Suprapubic skin (tissue), 4 donors: ENCODE data around the gene TEX38. TPM values are rescaled to one million over a fixed set of nuclear protein-coding genes. Genes with fewer than 3 reads are reported as not detected.

Experiments
- DNase-seq, 2 donors: peaks; one replicate each; pipeline ENCODE4 v3.0.0-alpha.2; 2019; ENCODE audit warnings: low spot score in 2 of 2
- H3K27ac ChIP-seq: fragments of 200-600 bp; sonication (generic); one replicate; pipeline ENCODE4 v1.5.1; 2019
- H3K27me3 ChIP-seq: fragments of 200-600 bp; sonication (generic); one replicate; pipeline ENCODE4 v1.5.1; 2019
- H3K36me3 ChIP-seq: fragments of 200-600 bp; sonication (generic); one replicate; pipeline ENCODE4 v1.5.1; 2019
- H3K4me1 ChIP-seq: fragments of 200-600 bp; sonication (generic); one replicate; pipeline ENCODE4 v1.5.1; 2019
- H3K4me3 ChIP-seq: fragments of 200-600 bp; sonication (generic); one replicate; pipeline ENCODE4 v1.5.1; 2019; ENCODE audit warnings: mild to moderate bottlenecking
- H3K9me3 ChIP-seq: fragments of 200-600 bp; sonication (generic); one replicate; pipeline ENCODE4 v1.5.1; 2019
- EP300 ChIP-seq: sonication (generic); formaldehyde crosslinking; IDR thresholded peaks from one replicate; pipeline ENCODE4 v1.6.1; 2017; ENCODE audit warnings: antibody characterized with exemption
- POLR2A ChIP-seq, 2 donors: fragments of 450-650 bp; IDR thresholded peaks; one replicate each; pipeline ENCODE4 v1.6.1; 2017; ENCODE audit warnings: antibody characterized with exemption in 2 of 2, mild to moderate bottlenecking in 2 of 2, moderate library complexity in 2 of 2
- POLR2AphosphoS5 ChIP-seq, 3 donors: sonication (generic); formaldehyde crosslinking; IDR thresholded peaks; one replicate each; pipeline ENCODE4 v1.6.1; 2017; ENCODE audit warnings: antibody characterized with exemption in 3 of 3
- WGBS: methylation state at CpG from one replicate; pipeline ENCODE4 v1.1.5; 2018; 5-methylcytosine and 5-hydroxymethylcytosine counted together
- total RNA-seq, 4 donors: library from RNA; depleted of rRNA; stranded (reverse); fragments of >200 nt; gene quantifications; one replicate each; pipeline ENCODE4 v1.1.0, GENCODE V29; 2016
- TF ChIP-seq, protein P1 (sequence below), 2 donors: fragments of 200-600 bp in 1 of 2; fragments of 450-650 bp in 1 of 2; sonication (generic) in 1 of 2; IDR thresholded peaks; one replicate each; pipeline ENCODE4 v1.5.1; 2016 to 2019; ENCODE audit warnings: antibody characterized with exemption in 2 of 2, mild to moderate bottlenecking in 1 of 2, moderate library complexity in 1 of 2

Gene TEX38
- total RNA-seq = not detected

GRCh38 chr1:46671554-46671953, at the start of gene TEX38:
TSS of gene TEX38 (plus strand) at chr1:46671854. CDS start at chr1:46671935, 81 bp downstream.
- DNase-seq = no peak
- TF ChIP-seq, protein P1, sequence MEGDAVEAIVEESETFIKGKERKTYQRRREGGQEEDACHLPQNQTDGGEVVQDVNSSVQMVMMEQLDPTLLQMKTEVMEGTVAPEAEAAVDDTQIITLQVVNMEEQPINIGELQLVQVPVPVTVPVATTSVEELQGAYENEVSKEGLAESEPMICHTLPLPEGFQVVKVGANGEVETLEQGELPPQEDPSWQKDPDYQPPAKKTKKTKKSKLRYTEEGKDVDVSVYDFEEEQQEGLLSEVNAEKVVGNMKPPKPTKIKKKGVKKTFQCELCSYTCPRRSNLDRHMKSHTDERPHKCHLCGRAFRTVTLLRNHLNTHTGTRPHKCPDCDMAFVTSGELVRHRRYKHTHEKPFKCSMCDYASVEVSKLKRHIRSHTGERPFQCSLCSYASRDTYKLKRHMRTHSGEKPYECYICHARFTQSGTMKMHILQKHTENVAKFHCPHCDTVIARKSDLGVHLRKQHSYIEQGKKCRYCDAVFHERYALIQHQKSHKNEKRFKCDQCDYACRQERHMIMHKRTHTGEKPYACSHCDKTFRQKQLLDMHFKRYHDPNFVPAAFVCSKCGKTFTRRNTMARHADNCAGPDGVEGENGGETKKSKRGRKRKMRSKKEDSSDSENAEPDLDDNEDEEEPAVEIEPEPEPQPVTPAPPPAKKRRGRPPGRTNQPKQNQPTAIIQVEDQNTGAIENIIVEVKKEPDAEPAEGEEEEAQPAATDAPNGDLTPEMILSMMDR (IDR thresholded peaks at IDR 0.05) = no peak
- TF ChIP-seq EP300 = no peak
- TF ChIP-seq POLR2AphosphoS5 (IDR thresholded peaks at IDR 0.05) = no peak
- no peak for TF ChIP-seq POLR2A (IDR thresholded peaks at IDR 0.05)
- H3K27me3 ChIP-seq = no peaks in the 10 kb centered on the region
- WGBS = 100% methylated on average over 2 of the region's 3 CpGs
- no peak within 1 kb of the TSS for H3K27ac ChIP-seq
- H3K4me1 ChIP-seq = peaks cover 19% of the 10 kb centered on the region
- no peaks in the 10 kb centered on the region for H3K9me3 ChIP-seq
- H3K4me3 ChIP-seq = no peak within 1 kb of the TSS
- peaks cover 19% of the 10 kb centered on the region for H3K36me3 ChIP-seq

DNA sequence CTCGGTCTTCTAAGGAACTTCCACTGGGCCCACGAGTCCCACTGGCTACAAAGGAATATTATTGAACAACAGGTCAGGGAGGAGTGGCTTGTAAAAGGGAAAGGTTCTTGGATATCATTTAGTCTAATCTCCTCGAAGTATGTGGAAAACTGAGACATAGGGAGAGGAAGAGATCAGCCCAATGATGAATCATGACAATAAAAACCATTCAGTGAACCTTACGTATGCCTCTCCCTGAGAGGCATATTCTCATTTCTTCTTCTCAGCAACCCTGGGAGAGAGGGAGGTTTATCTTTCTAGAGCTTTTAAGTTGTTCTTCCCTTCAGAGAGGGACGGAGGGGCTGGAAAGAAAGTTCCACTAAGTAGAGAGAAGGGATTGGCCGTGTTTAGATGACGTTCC, 49.7 kb upstream of the TEX38 start:
- no peak for DNase-seq
- H3K9me3 ChIP-seq = no peaks in the 10 kb centered on the region
- H3K4me1 ChIP-seq = peaks cover 21% of the 10 kb centered on the region
- TF ChIP-seq POLR2A (IDR thresholded peaks at IDR 0.05) (no peak), POLR2AphosphoS5 (IDR thresholded peaks at IDR 0.05) (no peak), EP300 (no peak)
- TF ChIP-seq, protein P1 (IDR thresholded peaks at IDR 0.05) = no peak
- no peak overlapping the region for H3K4me3 ChIP-seq
- WGBS = 48% methylated on average over 7 of the region's 7 CpGs
- H3K36me3 ChIP-seq = no peaks in the 10 kb centered on the region
- no peaks in the 10 kb centered on the region for H3K27me3 ChIP-seq
- no peak overlapping the region for H3K27ac ChIP-seq

GRCh38 chr1:46622344-46622743, 49.3 kb upstream of the TEX38 start:
- TF ChIP-seq POLR2A (IDR thresholded peaks at IDR 0.05) (no peak), POLR2AphosphoS5 (IDR thresholded peaks at IDR 0.05) (no peak)
- TF ChIP-seq, protein P1 (IDR thresholded peaks at IDR 0.05) = peak in 1 of 2 donors; percentile 36
- H3K36me3 ChIP-seq = no peaks in the 10 kb centered on the region
- H3K4me3 ChIP-seq = no peak overlapping the region
- H3K9me3 ChIP-seq = no peaks in the 10 kb centered on the region
- peaks cover 17% of the 10 kb centered on the region for H3K4me1 ChIP-seq
- 19% methylated on average over 3 of the region's 3 CpGs for WGBS
- no peak for DNase-seq
- no peak overlapping the region for H3K27ac ChIP-seq
- no peaks in the 10 kb centered on the region for H3K27me3 ChIP-seq

DNA sequence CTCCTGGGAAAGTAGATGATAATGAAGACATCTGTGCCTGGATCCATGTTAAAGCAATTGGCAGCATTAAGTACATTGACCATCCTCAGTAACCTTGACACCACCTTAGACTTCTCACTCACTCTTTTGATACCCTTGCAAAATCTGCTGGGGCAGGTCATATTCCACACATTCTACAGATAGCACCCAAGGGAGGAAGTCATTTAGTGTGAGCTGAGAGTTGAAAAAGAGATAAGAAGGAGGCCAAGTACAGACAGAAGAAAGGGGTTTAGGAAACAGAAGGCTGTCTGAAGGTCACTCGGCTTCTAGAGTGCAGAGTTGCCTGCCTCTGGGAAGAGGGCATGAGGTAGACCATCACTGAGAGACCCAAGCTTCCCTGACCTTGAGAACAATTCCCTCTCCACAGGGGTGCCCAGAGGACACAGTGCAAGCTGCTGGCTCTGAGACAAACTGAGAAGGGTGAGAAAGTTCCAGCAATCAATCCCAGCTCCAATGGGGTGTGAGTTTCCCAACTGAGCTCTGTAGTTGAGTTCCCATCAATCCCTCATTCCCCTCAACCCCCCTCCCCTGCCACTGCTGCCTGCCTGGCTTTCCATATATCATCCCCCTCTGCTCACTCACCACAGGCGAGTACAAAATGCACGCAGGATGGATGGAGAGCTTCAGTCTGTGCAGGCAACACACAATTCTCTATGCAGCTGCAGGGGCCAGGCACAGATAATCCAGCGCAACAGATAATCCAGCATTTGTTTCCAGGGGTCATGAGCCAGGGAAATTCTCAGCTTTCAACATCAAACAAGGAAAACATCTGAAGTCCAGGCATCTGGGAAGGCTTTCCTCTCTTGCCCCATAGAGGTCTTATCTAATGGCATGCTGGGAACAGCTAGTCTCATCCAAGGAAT, 47.7 kb upstream of the TEX38 start:
- Histone ChIP-seq H3K27me3 (no peaks in the 10 kb centered on the region), H3K4me3 (no peak overlapping the region), H3K4me1 (peaks cover 17% of the 10 kb centered on the region), H3K9me3 (no peaks in the 10 kb centered on the region), H3K36me3 (no peaks in the 10 kb centered on the region), H3K27ac (no peak overlapping the region)
- 84% methylated on average over 4 of the region's 4 CpGs for WGBS
- TF ChIP-seq POLR2AphosphoS5 (IDR thresholded peaks at IDR 0.05) (no peak), POLR2A (IDR thresholded peaks at IDR 0.05) (no peak), EP300 (no peak)
- TF ChIP-seq, protein P1 (IDR thresholded peaks at IDR 0.05) = no peak
- no peak for DNase-seq

- no peak for TF ChIP-seq POLR2A (IDR thresholded peaks at IDR 0.05)
- no peak for TF ChIP-seq EP300
- TF ChIP-seq, protein P1 (IDR thresholded peaks at IDR 0.05) = no peak
- TF ChIP-seq POLR2AphosphoS5 (IDR thresholded peaks at IDR 0.05) = no peak
- H3K9me3 ChIP-seq = no peaks in the 10 kb centered on the region
- H3K27me3 ChIP-seq = no peaks in the 10 kb centered on the region
- H3K36me3 ChIP-seq = peaks cover 52% of the 10 kb centered on the region
- whole genome bisulfite sequencing = 77% methylated on average over 2 of the region's 2 CpGs
- no peak overlapping the region for H3K4me3 ChIP-seq
- DNase-seq = no peak
- no peaks in the 10 kb centered on the region for H3K4me1 ChIP-seq
- no peak overlapping the region for H3K27ac ChIP-seq
These were observed 40.9 kb upstream of the TEX38 start for GRCh38 chr1:46630719-46631118.
